Hindlimb muscle (tissue), 1 donor: Measurements from ENCODE around the gene SIGLEC15. TPM values are rescaled to one million over a fixed set of nuclear protein-coding genes. Genes with fewer than 3 reads are reported as not detected.
"Not testable (repeated sequence)": the region's sequence is repeated elsewhere in the genome, so short reads cannot be mapped to it uniquely, and the experiment has no call there.

Source experiments
- DNase-seq: peaks from one replicate; pipeline ENCODE4 v3.0.0-alpha.2; 2013
- polyA plus RNA-seq: library from polyadenylated mRNA; unstranded; fragments of 120-200 nt; gene quantifications from one replicate; pipeline ENCODE4 v1.2.1, GENCODE V29; 2013; ENCODE audit not compliant: insufficient read length

The SIGLEC15 gene
- polyA plus RNA-seq, 1 donor, result 0.19 TPM

DNA sequence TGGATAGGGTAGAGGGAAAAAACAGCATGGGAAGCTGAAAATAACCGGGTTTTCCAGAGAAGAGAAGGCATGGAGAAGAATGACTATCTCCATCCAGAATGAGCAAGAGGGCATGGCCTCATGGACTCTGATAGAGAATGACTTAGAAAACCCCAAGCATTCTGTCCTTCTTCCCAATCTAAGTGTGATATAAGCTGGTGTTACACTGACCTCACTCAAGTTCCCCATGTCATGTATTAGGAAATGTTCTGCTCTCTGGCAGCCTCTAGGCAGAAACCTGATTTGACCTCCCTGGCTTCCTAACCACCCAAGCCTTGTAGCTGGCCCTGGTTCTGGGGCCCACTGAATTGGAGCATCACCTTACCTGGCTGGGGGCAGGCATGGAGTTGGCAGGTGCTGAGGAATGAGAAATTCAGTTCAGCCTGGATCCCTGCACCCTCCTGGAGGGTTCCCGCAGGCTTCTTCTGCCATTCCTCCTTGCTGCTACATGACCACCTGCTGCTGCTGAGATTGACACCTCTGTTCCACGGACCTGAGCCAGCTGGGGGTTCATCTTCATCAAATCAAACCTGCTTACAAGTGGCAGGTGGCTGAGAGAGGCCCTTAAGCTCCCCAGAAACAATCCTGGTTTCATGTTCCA is 5.2 kb upstream of the SIGLEC15 start:
- DNase-seq, result no peak

DNA sequence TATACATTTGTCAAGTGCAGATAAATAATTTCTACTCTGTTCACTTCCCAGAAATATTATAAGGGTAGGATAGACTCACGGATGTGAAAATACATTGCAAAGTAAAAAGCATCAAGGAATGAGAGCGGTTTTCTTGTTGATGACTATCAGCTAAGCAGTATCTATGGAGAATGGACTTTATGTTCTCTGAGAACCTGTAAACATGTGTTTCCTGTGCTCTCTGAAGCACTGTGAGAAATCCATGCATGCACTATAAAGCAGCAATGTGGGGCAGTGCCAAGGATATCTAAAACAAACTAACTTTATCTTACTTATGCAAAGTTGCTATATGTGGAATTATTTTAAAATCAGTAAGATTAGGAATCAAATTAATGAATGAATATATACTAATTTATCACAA is 4.4 kb upstream of the SIGLEC15 start:
- DNase-seq, result no peak

DNA sequence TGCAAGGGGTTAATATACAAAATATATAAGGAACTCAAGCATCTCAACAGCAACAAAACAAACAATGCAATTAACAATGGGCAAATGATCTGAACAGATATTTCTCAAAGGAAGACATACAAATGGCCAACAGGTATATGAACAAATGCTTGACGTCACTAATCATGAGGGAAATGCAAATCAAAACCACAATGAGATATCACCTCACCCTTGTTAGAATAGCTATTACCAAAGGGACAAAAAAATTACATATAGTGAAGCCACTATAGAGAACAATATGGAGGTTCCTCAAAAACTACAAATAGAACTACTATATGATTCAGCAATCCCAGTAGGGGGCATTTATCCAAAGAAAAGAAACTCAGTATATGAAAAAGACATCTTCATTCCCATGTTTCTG is 3.8 kb upstream of the SIGLEC15 start:
- DNase-seq, result no peak

DNA sequence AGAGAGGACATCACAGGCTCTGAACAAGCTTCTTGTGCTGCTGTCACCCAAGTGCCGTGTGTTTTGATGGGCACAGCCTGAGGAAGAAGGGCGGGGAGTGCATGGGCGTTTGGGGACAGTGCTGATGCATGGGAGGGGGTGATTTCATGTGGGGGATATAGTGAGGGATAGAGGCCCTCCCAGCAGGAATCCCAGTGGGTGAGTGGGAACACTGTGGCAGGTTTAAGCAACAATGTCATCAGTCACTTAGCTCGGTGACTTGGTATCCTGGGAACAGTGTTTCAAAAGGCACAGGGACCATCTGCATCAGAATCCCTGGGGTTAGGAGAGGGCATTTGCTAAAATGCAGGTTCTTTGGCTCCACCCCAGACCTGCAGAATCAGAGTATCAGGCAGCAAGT is 609 bp downstream of the SIGLEC15 start:
- no peak for DNase-seq

DNA sequence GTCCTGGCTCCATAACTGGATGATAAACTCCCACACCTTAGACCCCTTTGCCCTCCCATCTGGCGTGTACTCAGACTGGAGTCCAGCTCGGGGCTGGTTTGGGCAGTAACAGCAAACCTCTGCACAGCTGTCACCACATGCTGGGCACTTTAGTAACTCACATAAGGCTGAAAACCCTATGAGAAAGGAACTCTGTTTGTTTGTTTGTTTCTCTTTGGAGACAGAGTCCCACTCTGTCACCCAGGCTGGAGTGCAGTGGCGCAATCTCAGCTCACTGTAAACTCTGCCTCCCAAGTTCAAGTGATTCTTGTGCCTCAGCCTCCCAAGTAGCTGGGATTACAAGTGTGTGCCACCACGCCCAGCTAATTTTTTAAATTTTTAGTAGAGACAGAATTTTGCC is 1.2 kb downstream of the SIGLEC15 start:
- not testable (repeated sequence) for DNase-seq

DNA sequence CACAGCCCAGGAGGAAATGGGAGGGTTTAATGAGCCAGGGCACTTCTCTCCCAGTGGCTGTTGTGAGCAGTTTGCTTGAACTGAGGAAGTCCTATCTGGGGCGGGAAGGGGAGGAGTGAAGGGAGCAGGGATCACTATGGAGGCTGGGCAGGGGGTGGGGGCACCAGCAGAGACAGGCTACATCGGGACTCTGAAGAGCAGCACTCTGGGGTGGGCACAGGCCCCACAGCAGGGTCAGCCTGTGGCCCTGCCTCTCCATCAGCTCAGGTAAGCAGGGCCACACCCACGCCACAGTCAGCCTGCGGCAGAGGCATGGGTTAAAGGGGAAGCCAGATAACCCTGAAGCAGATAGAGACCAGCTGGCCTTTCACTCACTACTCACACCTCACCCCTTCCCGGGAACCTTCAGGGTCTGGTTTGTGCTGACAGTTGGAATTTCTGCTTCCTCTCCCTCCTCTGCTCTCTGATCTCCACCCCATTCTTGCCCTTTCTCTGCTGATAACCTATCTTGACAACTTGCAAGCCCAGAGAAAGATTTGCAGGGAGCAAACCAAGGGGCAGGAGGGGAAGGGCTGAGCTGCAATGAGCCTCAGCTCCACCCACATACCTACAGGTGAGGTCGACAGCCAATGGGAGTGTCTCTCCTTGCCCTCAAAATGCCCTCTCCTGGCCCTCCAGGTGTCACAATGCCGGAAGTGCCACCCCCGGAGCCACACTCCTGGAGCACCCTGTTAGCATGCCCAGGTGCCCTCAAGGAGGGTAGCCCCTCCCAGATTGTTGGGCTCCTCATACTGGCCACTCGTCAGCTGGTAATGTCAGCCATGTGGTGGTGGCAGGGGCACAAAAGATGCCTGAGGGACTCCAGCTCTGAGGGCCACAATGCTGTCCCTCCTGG is 3.7 kb downstream of the SIGLEC15 start:
- no peak for DNase-seq

DNA sequence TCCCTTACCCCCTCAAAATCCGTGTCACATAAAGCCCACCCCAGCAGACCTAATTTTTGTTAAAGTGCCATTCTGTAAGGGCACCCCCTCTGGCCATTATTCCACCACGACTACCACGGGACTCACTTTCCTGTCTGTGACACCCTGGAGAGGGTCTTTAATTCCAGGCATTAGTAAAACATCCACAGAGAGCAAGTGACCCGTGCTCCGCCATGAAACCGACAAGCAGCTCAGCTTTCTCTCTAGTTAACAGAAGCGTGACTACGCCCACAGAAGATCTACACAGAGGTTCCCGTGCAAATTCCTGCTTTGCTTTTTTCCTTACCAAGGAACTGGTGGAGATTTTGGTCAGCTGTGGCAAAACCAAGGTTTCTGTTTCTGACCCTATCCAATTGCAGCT is 4.4 kb downstream of the SIGLEC15 start:
- DNase-seq, result no peak

DNA sequence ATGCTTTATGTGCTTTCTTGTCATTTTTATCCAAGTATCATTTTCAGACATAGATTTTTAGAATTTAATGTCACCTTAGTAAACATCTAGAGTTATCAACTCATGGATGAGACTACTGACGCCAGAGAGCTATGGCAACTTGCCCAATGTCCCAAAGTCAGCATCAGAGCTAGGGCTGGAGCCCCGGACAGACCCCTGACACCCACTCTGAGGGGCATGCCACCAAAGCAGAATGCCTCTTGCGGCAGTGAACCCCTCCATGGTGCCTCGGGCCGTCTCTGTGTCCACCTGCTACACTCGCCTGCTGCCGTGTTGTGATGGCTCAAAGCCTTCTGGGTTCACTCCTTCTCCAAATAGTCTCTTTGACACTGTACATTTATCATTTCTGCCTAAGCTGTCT is 5.4 kb downstream of the SIGLEC15 start:
- no peak for DNase-seq

DNA sequence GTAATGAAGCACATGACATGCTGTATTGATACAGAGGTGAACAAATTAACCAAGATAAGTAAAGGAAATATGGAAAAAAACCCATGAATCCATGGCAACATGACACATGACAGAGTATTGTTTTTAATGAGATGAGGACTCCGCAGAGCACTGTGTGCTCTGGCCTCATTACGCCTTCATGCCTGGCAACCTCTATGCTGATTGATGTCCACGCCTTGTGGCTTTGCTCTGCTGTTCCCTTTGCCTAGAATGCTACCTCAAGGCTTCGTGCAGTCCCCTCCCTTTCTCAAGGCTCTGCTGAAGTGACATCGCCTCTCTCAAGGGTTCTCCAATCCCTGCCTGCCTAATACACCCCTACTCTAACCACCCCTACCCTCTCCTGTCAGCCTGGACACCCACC is 8.4 kb downstream of the SIGLEC15 start:
- no peak for DNase-seq

DNA sequence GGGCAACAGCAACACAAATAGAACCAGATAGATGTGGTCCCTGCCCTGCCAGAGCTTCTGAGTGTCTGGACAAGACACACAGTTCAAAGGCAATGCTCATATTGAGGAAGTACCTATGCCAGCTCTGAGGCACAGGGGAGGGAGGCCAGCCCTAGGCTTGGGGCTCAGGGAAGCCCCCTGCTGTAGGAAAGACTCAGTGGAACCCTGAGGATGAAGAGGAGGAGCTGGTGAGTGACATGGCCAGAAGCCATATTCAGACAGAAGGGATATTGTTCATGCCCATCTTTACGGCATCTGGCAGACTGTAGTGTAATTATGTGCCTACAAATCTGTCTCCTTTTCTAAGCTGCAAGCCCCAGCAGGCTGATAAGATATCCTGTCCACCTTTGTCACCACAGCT is 8.8 kb downstream of the SIGLEC15 start:
- no peak for DNase-seq

DNA sequence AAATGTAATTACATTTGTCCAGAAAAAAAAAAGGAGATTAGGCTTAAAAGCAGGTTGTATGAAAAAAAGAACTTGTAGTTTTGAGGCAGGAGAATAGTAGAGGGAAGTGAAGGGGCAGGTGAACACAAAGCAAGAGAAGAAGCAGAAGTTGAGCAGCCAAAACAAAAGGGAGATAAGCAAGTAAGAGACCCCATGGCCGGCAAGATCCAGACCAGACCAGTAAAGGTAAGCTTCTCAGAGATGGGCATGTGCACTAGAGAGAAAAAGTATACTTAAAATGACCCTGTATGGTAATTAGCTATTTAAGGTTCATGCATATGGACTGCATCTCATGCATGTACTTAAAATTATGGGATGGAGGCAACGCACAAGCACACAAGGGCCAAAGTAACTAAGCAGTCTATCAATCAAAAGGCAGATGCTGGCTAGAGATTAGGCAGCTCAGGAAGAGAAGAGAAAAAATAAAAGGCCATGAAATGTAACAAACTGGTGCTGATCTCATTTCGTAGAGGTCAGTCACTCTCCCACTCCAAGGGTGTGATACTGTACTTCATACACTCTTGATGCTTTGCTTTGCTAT is 9.7 kb downstream of the SIGLEC15 start:
- no peak for DNase-seq

DNA sequence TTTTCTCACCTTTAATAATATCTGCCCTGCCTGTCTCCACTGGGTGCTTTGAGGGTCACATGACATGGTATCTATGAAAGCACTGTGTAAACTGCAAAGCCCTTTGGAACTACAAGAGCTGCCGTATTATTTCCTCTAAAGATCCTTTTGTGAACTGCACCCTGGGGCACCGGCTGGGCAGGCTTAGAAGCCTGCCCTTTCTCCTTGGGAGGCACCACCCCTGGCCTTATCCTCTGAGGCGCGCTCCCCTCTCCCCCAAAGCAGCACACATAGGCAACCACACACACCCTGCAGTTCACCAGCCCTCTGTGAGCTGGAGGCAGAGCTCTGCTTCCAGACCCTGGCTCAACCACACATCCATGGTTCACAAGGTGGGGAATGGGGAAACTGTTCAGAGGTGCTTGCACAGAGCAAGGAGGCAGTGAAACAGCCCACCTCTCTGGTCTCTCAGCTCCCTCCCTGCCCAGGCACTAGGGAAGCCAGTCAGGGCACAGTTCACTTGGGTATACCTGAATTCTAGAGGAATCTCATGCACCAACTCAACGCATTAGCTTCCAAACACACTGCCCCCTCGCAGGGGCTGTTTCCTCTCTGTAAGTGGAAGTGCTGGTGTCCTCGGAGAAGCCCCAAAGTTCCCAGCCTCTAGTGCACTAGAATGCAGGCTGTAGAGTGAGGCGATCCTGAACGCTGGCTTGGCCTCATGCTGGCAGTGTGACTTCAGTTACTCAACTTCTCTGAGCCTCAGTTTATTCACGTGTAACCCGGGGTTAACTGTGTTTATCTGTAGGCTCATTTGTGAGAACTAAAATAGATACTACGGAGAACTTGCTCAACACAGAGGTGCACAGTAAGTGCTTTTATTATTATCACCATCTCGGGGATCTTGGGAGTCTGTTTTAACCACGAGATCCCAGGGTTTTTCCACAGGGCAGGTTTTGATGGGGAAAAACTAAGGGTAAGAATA is 11.0 kb downstream of the SIGLEC15 start:
- no peak for DNase-seq

DNA sequence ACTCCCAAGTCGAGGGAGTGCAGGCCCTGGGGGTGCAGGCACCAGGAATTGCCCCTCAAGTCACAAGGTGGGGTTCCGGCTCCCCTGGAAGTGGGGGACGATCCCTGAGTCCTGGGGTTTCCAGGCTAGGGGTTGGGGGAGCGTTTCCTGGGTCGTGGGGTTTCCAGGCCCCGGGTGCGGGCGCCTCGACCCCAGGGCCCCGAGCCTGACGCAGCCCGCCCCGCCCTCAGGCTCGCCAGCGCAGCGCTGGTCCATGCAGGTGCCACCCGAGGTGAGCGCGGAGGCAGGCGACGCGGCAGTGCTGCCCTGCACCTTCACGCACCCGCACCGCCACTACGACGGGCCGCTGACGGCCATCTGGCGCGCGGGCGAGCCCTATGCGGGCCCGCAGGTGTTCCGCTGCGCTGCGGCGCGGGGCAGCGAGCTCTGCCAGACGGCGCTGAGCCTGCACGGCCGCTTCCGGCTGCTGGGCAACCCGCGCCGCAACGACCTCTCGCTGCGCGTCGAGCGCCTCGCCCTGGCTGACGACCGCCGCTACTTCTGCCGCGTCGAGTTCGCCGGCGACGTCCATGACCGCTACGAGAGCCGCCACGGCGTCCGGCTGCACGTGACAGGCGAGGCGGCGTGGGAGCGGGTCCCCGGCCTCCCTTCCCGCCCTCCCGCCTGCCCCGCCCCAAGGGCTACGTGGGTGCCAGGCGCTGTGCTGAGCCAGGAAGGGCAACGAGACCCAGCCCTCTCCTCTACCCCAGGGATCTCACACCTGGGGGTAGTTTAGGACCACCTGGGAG is 12.0 kb downstream of the SIGLEC15 start:
- DNase-seq, result peak; percentile 36

DNA sequence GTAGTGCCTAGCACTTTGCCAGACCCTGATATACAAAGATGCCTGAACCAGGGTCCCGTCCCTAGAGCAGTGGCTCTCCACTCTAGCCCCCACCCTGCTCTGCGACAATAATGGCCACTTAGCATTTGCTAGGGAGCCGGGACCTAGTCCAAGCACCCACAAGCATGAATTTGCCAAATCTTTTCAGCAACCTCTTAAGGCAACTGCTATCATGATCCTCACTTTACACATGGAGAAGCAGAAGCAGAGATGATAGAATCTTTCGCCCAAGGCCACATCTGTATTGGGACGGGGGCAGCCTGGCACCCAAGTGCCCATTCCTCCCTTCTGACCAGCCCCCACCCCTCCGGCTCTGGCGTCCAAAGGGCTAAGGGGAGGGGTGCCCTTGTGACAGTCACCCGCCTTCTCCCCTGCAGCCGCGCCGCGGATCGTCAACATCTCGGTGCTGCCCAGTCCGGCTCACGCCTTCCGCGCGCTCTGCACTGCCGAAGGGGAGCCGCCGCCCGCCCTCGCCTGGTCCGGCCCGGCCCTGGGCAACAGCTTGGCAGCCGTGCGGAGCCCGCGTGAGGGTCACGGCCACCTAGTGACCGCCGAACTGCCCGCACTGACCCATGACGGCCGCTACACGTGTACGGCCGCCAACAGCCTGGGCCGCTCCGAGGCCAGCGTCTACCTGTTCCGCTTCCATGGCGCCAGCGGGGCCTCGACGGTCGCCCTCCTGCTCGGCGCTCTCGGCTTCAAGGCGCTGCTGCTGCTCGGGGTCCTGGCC is 13.0 kb downstream of the SIGLEC15 start:
- no peak for DNase-seq

DNA sequence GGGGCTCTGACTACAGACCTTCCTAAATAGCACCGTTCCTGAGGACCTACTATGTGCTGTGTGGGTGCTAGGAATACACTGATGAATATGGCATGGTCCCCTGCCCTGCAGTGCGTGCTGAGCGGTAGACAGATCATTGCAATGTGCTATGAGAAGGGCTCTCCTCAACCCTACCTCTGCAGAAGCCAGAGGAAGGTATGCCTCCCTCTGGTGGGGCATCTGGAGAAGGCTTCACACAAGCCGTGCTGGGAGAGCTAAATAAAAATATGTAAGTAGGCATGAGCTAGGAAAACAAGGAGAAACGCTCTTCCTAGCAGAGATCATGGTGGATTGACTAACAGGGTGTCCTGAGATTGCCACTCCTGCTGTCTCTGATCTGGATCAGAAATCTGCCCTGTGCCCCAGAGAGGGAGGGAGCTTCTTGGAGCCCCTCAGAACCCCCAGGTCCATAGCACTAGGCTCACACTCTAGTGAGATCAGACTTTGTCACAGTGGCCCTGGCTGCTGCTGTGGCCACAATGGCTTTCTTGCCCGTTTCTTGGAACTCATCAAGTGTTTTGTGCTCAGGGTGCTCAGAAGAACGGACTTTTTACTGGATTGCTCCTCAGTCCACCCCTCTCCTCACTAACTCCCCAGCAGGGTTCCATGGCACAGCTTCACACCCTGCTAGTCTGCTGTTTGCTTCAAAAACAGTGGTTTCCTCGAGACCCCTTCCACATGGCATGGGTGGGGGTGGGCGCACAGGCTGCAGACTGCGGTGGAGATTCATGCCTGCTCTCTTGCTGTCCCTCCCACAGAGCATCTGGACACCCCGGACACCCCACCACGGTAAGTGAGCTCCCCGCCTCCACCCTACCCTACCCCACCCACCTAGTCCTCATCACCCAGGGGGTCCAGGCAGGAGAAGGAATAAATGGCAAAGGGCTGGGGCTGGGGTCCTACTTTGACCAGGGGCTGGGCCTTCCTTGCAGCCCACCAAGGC is 14.2 kb downstream of the SIGLEC15 start:
- no peak for DNase-seq

DNA sequence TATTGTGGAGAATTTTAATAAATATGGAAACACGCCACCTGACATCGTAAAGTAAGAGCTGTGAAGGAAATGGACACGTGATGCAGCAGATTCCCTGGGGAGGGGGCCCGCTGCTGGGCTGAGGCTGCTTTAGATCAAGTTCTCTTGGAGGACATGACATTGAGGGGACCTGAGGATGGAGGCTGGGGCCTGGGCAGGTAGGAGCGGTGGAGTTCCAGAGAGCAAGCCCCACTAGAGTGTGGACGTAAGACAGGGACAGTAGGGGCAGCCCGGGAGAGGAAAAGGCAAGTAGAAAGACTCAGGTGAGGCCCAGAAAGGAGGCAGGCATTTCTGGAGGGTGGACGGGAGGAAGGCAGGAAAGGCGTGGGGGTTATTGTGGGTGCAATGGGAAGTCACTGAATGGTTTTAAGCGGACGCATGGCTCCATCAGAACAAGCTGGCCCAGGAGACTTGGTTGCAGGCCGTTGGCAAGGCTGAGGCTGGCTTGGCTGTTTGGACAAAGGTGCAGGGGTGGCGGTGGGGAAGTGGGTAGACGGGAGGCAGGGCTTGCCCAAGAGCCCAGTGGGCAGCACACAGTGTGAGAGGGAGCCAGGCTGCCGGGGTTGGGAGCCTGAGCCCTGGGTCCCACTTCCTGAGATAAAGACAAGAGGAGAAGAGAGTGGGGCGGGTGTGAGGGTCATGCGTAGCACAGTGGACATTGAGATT is 15.7 kb downstream of the SIGLEC15 start:
- DNase-seq, result no peak

DNA sequence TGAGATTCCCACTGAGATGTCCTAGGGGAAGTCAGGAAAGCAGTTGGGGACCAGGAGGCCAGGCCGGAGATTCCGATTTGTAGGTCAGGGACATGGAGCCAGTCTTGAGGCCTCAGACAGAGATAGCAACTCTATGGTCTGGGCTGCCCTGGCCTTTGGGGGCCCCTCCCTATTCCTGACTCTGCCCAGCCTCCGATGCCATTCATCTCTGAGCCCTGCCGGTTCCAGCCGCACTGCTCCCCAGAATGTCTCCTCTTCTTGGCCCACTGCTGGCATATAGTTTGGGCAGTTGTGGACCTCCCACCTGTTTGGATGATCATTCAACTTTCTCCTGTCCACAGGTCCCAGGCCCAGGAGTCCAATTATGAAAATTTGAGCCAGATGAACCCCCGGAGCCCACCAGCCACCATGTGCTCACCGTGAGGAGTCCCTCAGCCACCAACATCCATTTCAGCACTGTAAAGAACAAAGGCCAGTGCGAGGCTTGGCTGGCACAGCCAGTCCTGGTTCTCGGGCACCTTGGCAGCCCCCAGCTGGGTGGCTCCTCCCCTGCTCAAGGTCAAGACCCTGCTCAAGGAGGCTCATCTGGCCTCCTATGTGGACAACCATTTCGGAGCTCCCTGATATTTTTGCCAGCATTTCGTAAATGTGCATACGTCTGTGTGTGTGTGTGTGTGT is 16.4 kb downstream of the SIGLEC15 start:
- no peak for DNase-seq

DNA sequence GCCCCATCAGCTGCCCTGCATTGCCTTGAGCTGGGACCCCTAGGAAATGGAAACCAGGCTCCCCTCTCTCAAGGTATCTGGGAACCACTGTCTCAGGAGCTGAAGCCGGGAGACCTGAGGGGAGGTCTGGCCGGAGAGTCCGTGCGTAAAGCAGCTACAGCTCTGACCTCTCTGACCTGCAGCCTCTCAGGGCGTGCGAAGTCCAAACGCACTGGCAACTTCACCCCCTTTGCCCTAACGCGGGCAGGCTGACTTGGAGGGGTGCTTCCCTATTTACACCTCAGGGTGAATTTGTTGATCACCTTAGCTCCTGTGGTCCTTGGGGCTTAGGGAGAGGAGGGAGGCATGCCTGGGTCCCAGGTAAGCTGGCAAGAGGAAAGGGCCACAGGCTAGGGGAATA is 17.5 kb downstream of the SIGLEC15 start:
- no peak for DNase-seq
